GM12875 (cell line): ENCODE measurements around the gene DPP6.
A peak's percentile ranks its signal among the peaks of the same experiment; 100 is the strongest.

Source experiments
- H3K4me3 ChIP-seq: one replicate; pipeline ENCODE4 v1.5.1; 2011; ENCODE audit warnings: low read depth, low read length, control low read depth
- TF ChIP-seq, protein P1 (sequence below): IDR thresholded peaks from 2 replicates; pipeline ENCODE4 v1.5.1; 2011; ENCODE audit warnings: low read depth, mild to moderate bottlenecking, control low read depth, inconsistent platforms, low read length, moderate library complexity, borderline replicate concordance; ENCODE audit not compliant: insufficient read depth

The DPP6 gene

DNA sequence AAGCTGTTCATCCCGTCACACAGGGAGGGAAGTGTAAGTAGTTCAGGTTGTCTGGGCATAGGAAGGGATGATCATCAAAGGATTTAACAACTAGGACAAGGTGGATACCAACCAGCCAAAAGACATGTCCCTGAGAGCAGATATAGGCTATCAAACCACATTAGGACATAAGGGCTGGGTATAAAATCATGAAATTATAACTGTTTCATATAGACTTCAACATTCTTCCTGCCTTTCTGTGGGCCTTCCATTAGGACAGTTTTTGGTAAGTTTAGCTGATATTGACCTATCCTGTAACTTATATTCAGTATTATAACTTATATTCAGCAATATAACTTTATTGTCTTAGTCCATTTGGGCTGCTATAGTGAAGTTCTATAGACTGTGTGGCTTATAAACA, 759.8 kb downstream of the DPP6 start:
- no peak overlapping the region for H3K4me3 ChIP-seq
- TF ChIP-seq, protein P1, sequence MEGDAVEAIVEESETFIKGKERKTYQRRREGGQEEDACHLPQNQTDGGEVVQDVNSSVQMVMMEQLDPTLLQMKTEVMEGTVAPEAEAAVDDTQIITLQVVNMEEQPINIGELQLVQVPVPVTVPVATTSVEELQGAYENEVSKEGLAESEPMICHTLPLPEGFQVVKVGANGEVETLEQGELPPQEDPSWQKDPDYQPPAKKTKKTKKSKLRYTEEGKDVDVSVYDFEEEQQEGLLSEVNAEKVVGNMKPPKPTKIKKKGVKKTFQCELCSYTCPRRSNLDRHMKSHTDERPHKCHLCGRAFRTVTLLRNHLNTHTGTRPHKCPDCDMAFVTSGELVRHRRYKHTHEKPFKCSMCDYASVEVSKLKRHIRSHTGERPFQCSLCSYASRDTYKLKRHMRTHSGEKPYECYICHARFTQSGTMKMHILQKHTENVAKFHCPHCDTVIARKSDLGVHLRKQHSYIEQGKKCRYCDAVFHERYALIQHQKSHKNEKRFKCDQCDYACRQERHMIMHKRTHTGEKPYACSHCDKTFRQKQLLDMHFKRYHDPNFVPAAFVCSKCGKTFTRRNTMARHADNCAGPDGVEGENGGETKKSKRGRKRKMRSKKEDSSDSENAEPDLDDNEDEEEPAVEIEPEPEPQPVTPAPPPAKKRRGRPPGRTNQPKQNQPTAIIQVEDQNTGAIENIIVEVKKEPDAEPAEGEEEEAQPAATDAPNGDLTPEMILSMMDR, result no peak

DNA sequence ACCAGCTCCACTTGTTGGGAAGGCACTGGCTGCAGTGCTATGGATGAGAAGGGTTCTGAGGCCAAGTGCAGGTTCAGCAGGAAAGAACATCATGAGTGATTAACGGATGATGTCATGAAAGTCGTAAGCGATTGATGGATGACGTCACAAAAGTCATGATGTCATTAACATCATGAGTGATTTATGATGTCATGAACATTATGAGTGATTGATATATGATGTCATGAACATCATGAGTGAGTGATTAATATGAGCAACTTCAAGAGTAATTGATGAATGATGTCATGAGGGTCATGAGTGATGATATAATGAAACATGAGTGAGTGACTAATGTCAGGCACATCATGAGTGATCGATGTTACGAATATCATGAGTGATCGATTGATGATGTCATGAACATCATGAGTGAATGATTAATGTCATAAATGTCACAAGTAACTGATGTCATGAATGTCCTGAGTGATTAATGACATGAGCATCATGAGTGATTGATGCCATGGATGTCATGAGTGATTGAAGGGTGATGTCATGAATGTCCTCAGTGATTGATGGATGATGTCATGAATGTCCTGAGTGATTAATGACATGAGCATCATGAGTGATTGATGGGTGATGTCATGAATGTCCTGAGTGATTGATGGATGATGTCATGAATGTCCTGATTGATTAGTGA, 765.2 kb downstream of the DPP6 start:
- TF ChIP-seq, protein P1, result no peak
- H3K4me3 ChIP-seq, result no peak overlapping the region

DNA sequence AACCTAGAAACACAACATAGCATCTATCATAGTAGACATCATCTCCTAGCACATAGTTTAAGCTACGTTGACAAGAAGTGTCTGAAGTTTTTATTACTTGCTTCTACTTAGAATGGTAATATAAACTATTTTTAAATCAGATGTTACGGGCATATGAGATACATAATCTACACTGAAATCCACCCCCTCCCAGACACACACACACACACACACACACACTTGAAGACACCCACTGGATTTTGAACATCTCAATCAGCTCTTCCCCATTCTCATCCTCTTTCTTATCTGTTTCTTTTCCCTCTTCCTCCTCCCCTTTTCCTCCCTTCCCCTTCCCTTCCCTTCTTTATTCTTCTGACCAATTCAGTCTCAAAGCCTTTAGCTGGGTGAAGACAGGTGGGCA, 774.8 kb downstream of the DPP6 start:
- H3K4me3 ChIP-seq, result no peak overlapping the region
- TF ChIP-seq, protein P1, result no peak

DNA sequence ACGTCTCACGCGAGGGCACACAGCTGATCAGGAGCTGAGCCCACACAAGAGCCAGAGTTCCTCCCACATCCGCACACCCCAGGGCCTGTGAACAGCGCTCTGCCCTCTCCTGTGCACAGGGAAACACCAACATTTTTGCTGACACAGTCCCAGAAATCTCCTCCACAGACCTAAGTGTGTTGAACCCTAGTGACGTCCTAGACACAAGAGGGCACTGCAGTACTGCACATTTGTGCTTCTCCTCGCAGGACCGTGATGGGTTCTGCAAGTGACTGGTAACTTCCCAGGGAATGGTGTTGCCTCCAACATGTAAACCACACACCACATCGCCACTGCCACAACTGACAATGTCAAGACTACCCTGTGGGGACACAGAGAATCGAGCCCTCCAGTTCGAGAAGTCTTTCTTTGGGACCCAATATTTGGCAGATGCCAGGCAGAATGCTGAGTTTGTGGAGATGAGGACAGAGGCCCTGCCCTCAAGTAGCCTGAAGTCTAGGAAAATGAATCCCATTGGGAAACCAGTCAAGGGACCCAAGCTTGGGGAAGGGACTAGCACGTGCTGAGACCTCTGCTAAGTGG, 780.5 kb downstream of the DPP6 start:
- TF ChIP-seq, protein P1, result peak; percentile 24; the same call in 1 of the 2 replicates
- H3K4me3 ChIP-seq, result no peak overlapping the region

DNA sequence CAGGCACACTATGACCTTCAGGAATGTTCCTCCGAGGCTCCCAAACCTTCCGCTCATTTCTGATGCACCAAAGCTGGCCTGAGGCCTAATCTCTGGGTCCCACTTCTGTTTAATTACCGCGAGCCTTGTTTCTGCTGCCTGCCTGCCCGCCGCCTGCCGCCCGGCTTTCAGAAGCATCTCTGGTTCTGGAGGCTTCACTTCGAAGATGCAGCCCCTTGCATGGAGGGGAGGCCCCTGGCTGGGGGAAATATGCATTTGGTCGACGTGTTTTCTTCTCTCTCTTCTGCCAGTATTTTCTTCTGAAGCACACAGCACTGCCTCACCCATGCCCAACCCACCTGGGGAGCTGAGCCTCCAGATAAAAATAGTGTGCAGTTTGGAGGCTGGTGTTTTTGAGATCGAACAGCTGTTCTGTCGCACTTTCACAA, 783.8 kb downstream of the DPP6 start:
- H3K4me3 ChIP-seq, result no peak overlapping the region
- TF ChIP-seq, protein P1, result no peak

DNA sequence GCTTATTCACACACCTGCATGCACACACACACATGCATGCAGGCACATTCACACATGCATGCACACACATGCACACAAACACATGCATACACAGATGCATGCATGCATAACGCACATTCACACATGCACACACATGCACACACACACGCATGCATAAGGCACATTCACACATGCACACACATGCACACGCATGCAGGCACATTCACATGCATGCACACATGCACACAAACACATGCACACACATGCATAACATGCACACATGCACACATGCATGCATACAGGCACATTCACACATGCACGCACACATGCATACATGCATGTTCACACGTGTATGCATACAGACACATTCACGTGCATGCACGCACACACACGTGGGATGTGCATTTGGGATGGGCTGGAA, 784.9 kb downstream of the DPP6 start:
- TF ChIP-seq, protein P1, result no peak
- no peak overlapping the region for H3K4me3 ChIP-seq

DNA sequence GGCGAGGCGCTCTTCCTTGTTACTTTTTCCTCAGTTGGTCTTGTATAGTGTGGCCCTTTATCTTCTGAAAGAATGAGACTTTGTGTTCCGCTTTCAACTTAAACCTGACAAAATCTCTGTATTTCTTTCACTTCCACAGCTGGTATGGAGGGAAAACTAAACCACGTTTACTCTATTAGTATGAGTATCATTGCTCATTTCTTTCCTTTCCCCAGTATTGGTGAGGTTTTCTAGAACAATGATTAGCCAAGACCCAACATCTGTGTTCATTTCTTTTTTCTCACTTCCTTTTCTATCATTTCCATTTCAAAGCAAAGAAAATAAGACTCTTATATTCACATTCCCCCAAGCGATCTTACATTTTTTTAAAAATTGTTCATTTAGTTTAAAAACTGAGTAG, 785.4 kb downstream of the DPP6 start:
- TF ChIP-seq, protein P1, result no peak
- H3K4me3 ChIP-seq, result no peak overlapping the region
